Adrenal gland (tissue), 5 donors: ENCODE data around the gene ARAP2.

Experiments
- POLR2A ChIP-seq, 2 donors: fragments of 450-650 bp; IDR thresholded peaks; one replicate each; pipeline ENCODE4 v1.6.1; 2017; ENCODE audit warnings: antibody characterized with exemption in 2 of 2, mild to moderate bottlenecking in 2 of 2, moderate library complexity in 1 of 2
- TF ChIP-seq, protein P1 (sequence below), 6 experiments: fragments of 450-650 bp in 4 of 6; fragments of 200-600 bp in 2 of 6; sonication (generic) in 1 of 6; IDR thresholded peaks; 1 replicate in 5 of 6; 2 replicates in 1 of 6; pipeline versions ENCODE4 v1.5.1 to v1.8.0; 2016 to 2021; ENCODE audit warnings: antibody characterized with exemption in 6 of 6, mild to moderate bottlenecking in 2 of 6, moderate library complexity in 1 of 6
- donor health status: DM: no; HTN: no; CAD: no.

DNA sequence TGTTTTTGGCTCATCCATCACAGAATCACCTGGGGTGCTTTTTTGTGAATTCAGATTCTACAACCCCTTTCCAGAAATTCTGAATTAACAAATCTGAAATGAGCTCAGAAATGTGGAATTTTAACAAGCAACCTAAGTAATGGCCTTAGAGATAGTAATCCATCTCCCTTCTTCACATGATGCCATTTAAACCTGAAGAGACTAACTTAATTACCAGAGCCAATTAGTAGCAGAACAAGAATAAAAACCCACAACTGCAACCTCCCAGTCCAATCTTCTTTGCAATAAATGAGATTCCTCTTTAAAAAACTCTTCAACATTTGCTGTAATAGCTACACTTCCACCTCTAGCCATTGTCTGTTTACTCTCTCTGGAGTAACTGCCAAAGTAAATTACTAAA, 69.7 kb downstream of the ARAP2 start:
- TF ChIP-seq, protein P1, sequence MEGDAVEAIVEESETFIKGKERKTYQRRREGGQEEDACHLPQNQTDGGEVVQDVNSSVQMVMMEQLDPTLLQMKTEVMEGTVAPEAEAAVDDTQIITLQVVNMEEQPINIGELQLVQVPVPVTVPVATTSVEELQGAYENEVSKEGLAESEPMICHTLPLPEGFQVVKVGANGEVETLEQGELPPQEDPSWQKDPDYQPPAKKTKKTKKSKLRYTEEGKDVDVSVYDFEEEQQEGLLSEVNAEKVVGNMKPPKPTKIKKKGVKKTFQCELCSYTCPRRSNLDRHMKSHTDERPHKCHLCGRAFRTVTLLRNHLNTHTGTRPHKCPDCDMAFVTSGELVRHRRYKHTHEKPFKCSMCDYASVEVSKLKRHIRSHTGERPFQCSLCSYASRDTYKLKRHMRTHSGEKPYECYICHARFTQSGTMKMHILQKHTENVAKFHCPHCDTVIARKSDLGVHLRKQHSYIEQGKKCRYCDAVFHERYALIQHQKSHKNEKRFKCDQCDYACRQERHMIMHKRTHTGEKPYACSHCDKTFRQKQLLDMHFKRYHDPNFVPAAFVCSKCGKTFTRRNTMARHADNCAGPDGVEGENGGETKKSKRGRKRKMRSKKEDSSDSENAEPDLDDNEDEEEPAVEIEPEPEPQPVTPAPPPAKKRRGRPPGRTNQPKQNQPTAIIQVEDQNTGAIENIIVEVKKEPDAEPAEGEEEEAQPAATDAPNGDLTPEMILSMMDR (IDR thresholded peaks at IDR 0.05), result no peak
- TF ChIP-seq POLR2A (IDR thresholded peaks at IDR 0.05), result no peak
